HG03442 (cell line): ENCODE measurements around the gene PCDHA7.
"Not testable (repeated sequence)": the region's sequence is repeated elsewhere in the genome, so short reads cannot be mapped to it uniquely, and the experiment has no call there.

ENCODE experiments used
- ATAC-seq: cut with Tn5 transposase; IDR thresholded peaks from one replicate; pipeline ENCODE4 v1.9.1; 2021; ENCODE audit warnings: mild to moderate bottlenecking, moderate library complexity; ENCODE audit not compliant: unreplicated experiment

Gene PCDHA7

GRCh38 chr5:140822969-140823368, 11.1 kb upstream of the PCDHA7 start:
- not testable (repeated sequence) for ATAC-seq

GRCh38 chr5:140823475-140823874, 10.6 kb upstream of the PCDHA7 start:
- no peak for ATAC-seq

- ATAC-seq = no peak
Measured at GRCh38 chr5:140827704-140828361, 6.2 kb upstream of the PCDHA7 start, which contains the start of gene PCDHA6. Gene PCDHA6 (plus strand): TSS chr5:140827960. CDS start chr5:140828092, 132 bp downstream.

GRCh38 chr5:140828362-140828737, 5.7 kb upstream of the PCDHA7 start:
- ATAC-seq = no peak

GRCh38 chr5:140829511-140830501, 4.3 kb upstream of the PCDHA7 start:
- ATAC-seq = not testable (repeated sequence)

GRCh38 chr5:140834439-140835008, 455 bp downstream of the PCDHA7 start:
- not testable (repeated sequence) for ATAC-seq

GRCh38 chr5:140835622-140836510, 1.8 kb downstream of the PCDHA7 start:
- ATAC-seq = no peak

GRCh38 chr5:140840978-140841962, 7.2 kb downstream of the PCDHA7 start, which contains the start of gene PCDHA8:
Gene PCDHA8 (plus strand): TSS chr5:140841187. CDS start chr5:140841322, 135 bp downstream.
- no peak for ATAC-seq

- ATAC-seq = no peak
Measured at GRCh38 chr5:140842798-140843733, 9.0 kb downstream of the PCDHA7 start.

GRCh38 chr5:140848139-140849102, 14.4 kb downstream of the PCDHA7 start, which contains the start of gene PCDHA9:
Gene PCDHA9 (plus strand): TSS chr5:140848382. CDS start chr5:140848496, 114 bp downstream.
- not testable (repeated sequence) for ATAC-seq

- ATAC-seq = not testable (repeated sequence)
Measured at GRCh38 chr5:140849831-140850634, 16.0 kb downstream of the PCDHA7 start.

GRCh38 chr5:140855772-140856674, 22.0 kb downstream of the PCDHA7 start, which contains the start of gene PCDHA10:
Gene PCDHA10 (plus strand): TSS chr5:140855897. CDS start chr5:140856049, 152 bp downstream.
- no peak for ATAC-seq

- ATAC-seq = no peak
Measured at GRCh38 chr5:140857177-140857986, 23.3 kb downstream of the PCDHA7 start.

- no peak for ATAC-seq
Measured at GRCh38 chr5:140857987-140858240, 23.8 kb downstream of the PCDHA7 start.
